Loucy (cell line): ENCODE results near the gene RAI1.

Experiments used
- H2AFZ ChIP-seq: fragments of 200-600 bp; sonication (generic); 2 replicates; pipeline ENCODE4 v1.6.0; 2016; ENCODE audit warnings: antibody characterized with exemption, mild to moderate bottlenecking, low read length, moderate library complexity
- H3F3A ChIP-seq: fragments of 200-600 bp; 2 replicates; pipeline ENCODE4 v1.6.0; 2016; ENCODE audit warnings: antibody characterized with exemption, low read depth, mild to moderate bottlenecking
- H3K27me3 ChIP-seq: fragments of 200-600 bp; sonication (generic); 2 replicates; pipeline ENCODE4 v1.6.1; 2014; ENCODE audit warnings: low read length, mild to moderate bottlenecking; ENCODE audit not compliant: insufficient read depth, poor library complexity, severe bottlenecking
- H3K36me3 ChIP-seq: fragments of 200-600 bp; sonication (generic); 2 replicates; pipeline ENCODE4 v1.6.1; 2016; ENCODE audit warnings: low read length; ENCODE audit not compliant: insufficient read depth
- H3K4me1 ChIP-seq: fragments of 200-600 bp; sonication (generic); 2 replicates; pipeline ENCODE4 v1.5.1; 2014; ENCODE audit warnings: low read length, mild to moderate bottlenecking; ENCODE audit not compliant: insufficient read depth, poor library complexity, severe bottlenecking
- H3K4me2 ChIP-seq: fragments of 200-600 bp; sonication (generic); 2 replicates; pipeline ENCODE4 v1.6.0; 2014; ENCODE audit warnings: antibody characterized with exemption, low read length, low read depth, mild to moderate bottlenecking; ENCODE audit not compliant: poor library complexity, severe bottlenecking
- H3K4me3 ChIP-seq: fragments of 200-600 bp; sonication (generic); 2 replicates; pipeline ENCODE4 v1.5.1; 2014; ENCODE audit warnings: low read length, mild to moderate bottlenecking, mixed read lengths; ENCODE audit not compliant: poor library complexity, severe bottlenecking
- H3K79me2 ChIP-seq: fragments of 200-600 bp; sonication (generic); 2 replicates; pipeline ENCODE4 v1.6.1; 2014; ENCODE audit warnings: low read length; ENCODE audit not compliant: insufficient read depth
- H3K9ac ChIP-seq: fragments of 200-600 bp; sonication (generic); 2 replicates; pipeline ENCODE4 v1.6.0; 2014; ENCODE audit warnings: mild to moderate bottlenecking, low read depth, low read length, moderate library complexity; ENCODE audit not compliant: poor library complexity, severe bottlenecking
- H3K9me2 ChIP-seq: fragments of 200-600 bp; sonication (generic); replicated peaks from 2 replicates; pipeline ENCODE4 v1.6.1; 2016; ENCODE audit warnings: low read depth, low read length, mixed read lengths
- H3K9me3 ChIP-seq: fragments of 200-600 bp; sonication (generic); 2 replicates; pipeline ENCODE4 v1.6.1; 2014; ENCODE audit warnings: mild to moderate bottlenecking, antibody characterized with exemption, low read length, low read depth; ENCODE audit not compliant: insufficient read depth
- H4K20me1 ChIP-seq: fragments of 200-600 bp; sonication (generic); 2 replicates; pipeline ENCODE4 v1.6.0; 2014; ENCODE audit warnings: antibody characterized with exemption, low read length, mild to moderate bottlenecking; ENCODE audit not compliant: insufficient read depth, poor library complexity, severe bottlenecking
- EZH2phosphoT487 ChIP-seq: fragments of 200-600 bp; IDR thresholded peaks from 2 replicates; pipeline ENCODE4 v1.6.1; 2018; ENCODE audit warnings: antibody characterized with exemption, mild to moderate bottlenecking, moderate library complexity, borderline replicate concordance
- TF ChIP-seq, protein P1 (sequence below): fragments of 200-600 bp; sonication (generic); conservative IDR thresholded peaks from 2 replicates; pipeline ENCODE4 v1.5.1; 2014; ENCODE audit warnings: mild to moderate bottlenecking, antibody characterized with exemption, low read length

The RAI1 gene

DNA sequence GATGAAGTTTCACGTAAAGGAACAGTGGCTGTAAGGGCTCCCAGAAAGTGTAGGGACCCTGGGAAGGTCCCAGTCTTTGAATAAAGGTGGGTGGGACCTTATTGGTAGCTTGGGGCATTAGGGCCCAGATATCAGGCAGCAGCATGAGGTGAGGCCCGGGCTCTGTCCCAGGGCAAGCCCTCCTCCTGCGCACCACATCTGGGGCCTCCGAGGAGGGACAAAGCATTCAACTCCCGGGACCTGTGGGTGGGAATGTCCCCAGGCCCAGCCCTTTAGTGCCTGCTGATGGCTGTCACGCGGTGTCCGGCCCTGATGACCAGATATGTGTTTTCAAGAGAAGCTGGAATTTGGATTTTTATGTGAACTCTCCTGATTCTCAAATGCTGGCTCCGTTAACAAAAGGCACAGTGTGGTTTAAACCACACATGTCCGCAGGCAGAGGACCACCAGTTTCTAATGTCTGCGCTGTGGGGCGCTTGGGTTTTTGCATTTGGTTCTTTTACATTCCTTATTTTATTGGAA, 30.4 kb downstream of the RAI1 start:
- H3K9ac ChIP-seq = no peak overlapping the region
- peaks cover 19% of the 10 kb centered on the region; the same call in 1 of the 2 replicates for H3K36me3 ChIP-seq
- H3K27me3 ChIP-seq = no peaks in the 10 kb centered on the region
- no peak for TF ChIP-seq EZH2phosphoT487
- TF ChIP-seq, protein P1, sequence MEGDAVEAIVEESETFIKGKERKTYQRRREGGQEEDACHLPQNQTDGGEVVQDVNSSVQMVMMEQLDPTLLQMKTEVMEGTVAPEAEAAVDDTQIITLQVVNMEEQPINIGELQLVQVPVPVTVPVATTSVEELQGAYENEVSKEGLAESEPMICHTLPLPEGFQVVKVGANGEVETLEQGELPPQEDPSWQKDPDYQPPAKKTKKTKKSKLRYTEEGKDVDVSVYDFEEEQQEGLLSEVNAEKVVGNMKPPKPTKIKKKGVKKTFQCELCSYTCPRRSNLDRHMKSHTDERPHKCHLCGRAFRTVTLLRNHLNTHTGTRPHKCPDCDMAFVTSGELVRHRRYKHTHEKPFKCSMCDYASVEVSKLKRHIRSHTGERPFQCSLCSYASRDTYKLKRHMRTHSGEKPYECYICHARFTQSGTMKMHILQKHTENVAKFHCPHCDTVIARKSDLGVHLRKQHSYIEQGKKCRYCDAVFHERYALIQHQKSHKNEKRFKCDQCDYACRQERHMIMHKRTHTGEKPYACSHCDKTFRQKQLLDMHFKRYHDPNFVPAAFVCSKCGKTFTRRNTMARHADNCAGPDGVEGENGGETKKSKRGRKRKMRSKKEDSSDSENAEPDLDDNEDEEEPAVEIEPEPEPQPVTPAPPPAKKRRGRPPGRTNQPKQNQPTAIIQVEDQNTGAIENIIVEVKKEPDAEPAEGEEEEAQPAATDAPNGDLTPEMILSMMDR = no peak
- H3K9me3 ChIP-seq = no peaks in the 10 kb centered on the region
- H3K4me1 ChIP-seq = peaks cover 20% of the 10 kb centered on the region
- peaks cover 99% of the 10 kb centered on the region for H3K79me2 ChIP-seq
- no peak overlapping the region for H2AFZ ChIP-seq
- H3F3A ChIP-seq = no peaks in the 10 kb centered on the region
- H4K20me1 ChIP-seq = peaks cover 84% of the 10 kb centered on the region
- H3K9me2 ChIP-seq = no peaks in the 10 kb centered on the region
- peak overlapping the region; percentile 48 for H3K4me2 ChIP-seq
- H3K4me3 ChIP-seq = no peak overlapping the region

DNA sequence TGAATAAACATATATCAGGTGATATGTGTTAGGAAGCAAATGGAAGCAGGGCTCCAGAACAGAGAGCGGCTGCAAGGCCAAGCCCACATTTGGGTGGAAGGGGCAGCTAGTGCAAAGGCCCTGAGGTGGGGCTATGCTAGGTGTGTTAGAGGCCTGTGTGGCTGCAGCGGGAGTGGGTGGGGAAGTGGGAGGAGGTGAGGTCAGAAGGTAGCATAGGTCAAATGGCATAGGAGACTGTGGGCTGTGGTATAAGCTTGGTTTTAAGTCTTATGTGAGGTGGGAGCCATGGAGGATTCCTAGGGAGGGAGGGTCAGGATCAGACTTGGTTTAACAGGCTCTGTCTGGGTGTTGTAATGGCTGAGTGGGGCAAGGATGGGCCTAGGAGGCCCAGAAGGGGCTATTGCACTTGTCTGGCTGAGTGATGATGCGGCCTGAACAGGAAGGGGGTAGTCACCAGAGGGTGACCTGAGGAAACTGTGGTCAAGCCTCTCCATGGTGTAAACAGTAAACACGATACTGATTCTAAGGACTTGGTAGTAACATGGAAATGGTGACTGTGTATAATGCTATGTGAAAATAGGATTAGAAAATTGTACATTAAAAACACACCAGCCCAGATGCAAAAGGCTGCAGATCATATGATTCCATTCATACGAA, 31.1 kb downstream of the RAI1 start:
- no peak overlapping the region for H3K9ac ChIP-seq
- peaks cover 23% of the 10 kb centered on the region for H3K4me1 ChIP-seq
- peaks cover 82% of the 10 kb centered on the region for H4K20me1 ChIP-seq
- H3K4me3 ChIP-seq = no peak overlapping the region
- H3K9me2 ChIP-seq = no peaks in the 10 kb centered on the region
- peaks cover 21% of the 10 kb centered on the region; the same call in 1 of the 2 replicates for H3K36me3 ChIP-seq
- no peak for TF ChIP-seq EZH2phosphoT487
- TF ChIP-seq, protein P1 = no peak
- peak overlapping the region; percentile 48 for H3K4me2 ChIP-seq
- H3F3A ChIP-seq = no peaks in the 10 kb centered on the region
- H2AFZ ChIP-seq = no peak overlapping the region
- H3K27me3 ChIP-seq = no peaks in the 10 kb centered on the region
- H3K79me2 ChIP-seq = peaks cover 99% of the 10 kb centered on the region
- H3K9me3 ChIP-seq = no peaks in the 10 kb centered on the region

DNA sequence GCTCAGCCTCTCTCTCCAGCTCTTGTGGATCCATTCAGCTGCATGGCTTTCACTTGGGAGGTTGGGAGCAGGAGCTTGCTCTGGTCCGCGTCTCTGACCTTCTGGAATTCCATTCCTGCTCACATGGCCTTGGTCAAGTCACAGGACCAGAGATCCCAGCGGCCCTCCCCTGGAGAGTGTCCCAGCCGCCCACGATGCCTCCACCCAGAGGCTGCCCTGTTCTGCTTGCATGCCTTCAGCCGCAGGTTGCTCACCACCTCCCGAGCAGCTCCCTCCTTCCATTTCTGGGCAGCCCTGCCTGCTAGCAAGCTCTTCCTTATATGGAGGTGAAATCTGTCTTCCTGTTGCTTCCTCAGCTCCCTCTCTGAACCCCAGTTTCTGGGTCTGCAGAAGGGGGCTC, 32.6 kb downstream of the RAI1 start:
- no peaks in the 10 kb centered on the region for H3F3A ChIP-seq
- peaks cover 21% of the 10 kb centered on the region; the same call in 1 of the 2 replicates for H3K36me3 ChIP-seq
- H3K27me3 ChIP-seq = no peaks in the 10 kb centered on the region
- TF ChIP-seq, protein P1 = no peak
- no peak for TF ChIP-seq EZH2phosphoT487
- peaks cover 81% of the 10 kb centered on the region for H4K20me1 ChIP-seq
- no peaks in the 10 kb centered on the region for H3K9me2 ChIP-seq
- H3K9ac ChIP-seq = no peak overlapping the region
- no peak overlapping the region for H3K4me3 ChIP-seq
- H3K79me2 ChIP-seq = peaks cover 99% of the 10 kb centered on the region
- H3K4me1 ChIP-seq = peaks cover 23% of the 10 kb centered on the region
- no peak overlapping the region for H3K4me2 ChIP-seq
- no peaks in the 10 kb centered on the region for H3K9me3 ChIP-seq
- no peak overlapping the region for H2AFZ ChIP-seq
